CD4-positive, alpha-beta memory T cell (primary cell): ENCODE data around the gene DDA1. TPM values are rescaled to one million over a fixed set of nuclear protein-coding genes. Genes with fewer than 3 reads are reported as not detected.

Source experiments
- CTCF ChIA-PET: fragments of 350-600 bp; sonication (Branson Sonifier 250); formaldehyde crosslinking; loops from one replicate; lab custom pipeline; 2021; ENCODE audit warnings: inconsistent platforms; ENCODE audit not compliant: partially characterized antibody; lab: Charles Lee
- POLR2A ChIA-PET: fragments of 350-600 bp; sonication (Branson Sonifier 250); formaldehyde crosslinking; loops from one replicate; lab custom pipeline; 2021; ENCODE audit not compliant: partially characterized antibody; lab: Charles Lee
- DNase-seq, 5 donors: peaks; one replicate each; pipeline versions ENCODE4 v3.0.0 to v3.0.0-alpha.2; 2020 to 2022; ENCODE audit warnings: mixed read lengths in 1 of 5
- H3K27ac ChIP-seq: one replicate; pipeline ENCODE4 v1.7.0; 2013; ENCODE audit warnings: low read depth, low read length
- H3K27me3 ChIP-seq: 2 replicates; pipeline ENCODE4 v1.7.0; 2013; ENCODE audit warnings: mild to moderate bottlenecking, low read length, moderate library complexity; ENCODE audit not compliant: insufficient read depth
- H3K36me3 ChIP-seq: 2 replicates; pipeline ENCODE4 v1.7.0; 2013; ENCODE audit warnings: mild to moderate bottlenecking, low read length, moderate library complexity; ENCODE audit not compliant: insufficient read depth
- H3K4me1 ChIP-seq: 2 replicates; pipeline ENCODE4 v1.7.0; 2013; ENCODE audit warnings: mild to moderate bottlenecking, low read length, moderate library complexity; ENCODE audit not compliant: insufficient read depth
- H3K4me3 ChIP-seq, 2 donors: one replicate each; pipeline ENCODE4 v1.7.0; 2013; ENCODE audit warnings: low read length in 2 of 2, mild to moderate bottlenecking in 1 of 2
- H3K9me3 ChIP-seq, 2 donors: one replicate each; pipeline ENCODE4 v1.7.0; 2013; ENCODE audit warnings: low read length in 2 of 2, control low read depth in 1 of 2; ENCODE audit not compliant: control insufficient read depth in 1 of 2
- H3K27ac Mint-ChIP-seq, 7 donors: one replicate each; pipeline ENCODE4 v1.8.0; 2020 to 2021; ENCODE audit warnings: mixed read lengths in 7 of 7, mild to moderate bottlenecking in 6 of 7, inconsistent platforms in 3 of 7, moderate library complexity in 3 of 7
- H3K27me3 Mint-ChIP-seq, 2 donors: one replicate each; pipeline ENCODE4 v1.8.0; 2020 to 2021; ENCODE audit warnings: mixed read lengths in 2 of 2
- H3K36me3 Mint-ChIP-seq, 2 donors: one replicate each; pipeline ENCODE4 v1.8.0; 2020 to 2021; ENCODE audit warnings: mixed read lengths in 2 of 2, inconsistent platforms in 1 of 2, mild to moderate bottlenecking in 1 of 2
- H3K4me1 Mint-ChIP-seq, 4 donors: one replicate each; pipeline ENCODE4 v1.8.0; 2020 to 2021; ENCODE audit warnings: mixed read lengths in 4 of 4, mild to moderate bottlenecking in 1 of 4
- H3K4me3 Mint-ChIP-seq, 8 donors: one replicate each; pipeline ENCODE4 v1.8.0; 2020 to 2021; ENCODE audit warnings: mixed read lengths in 8 of 8, mild to moderate bottlenecking in 7 of 8, moderate library complexity in 6 of 8, inconsistent platforms in 3 of 8
- H3K9me3 Mint-ChIP-seq, 8 donors: one replicate each; pipeline ENCODE4 v1.8.0; 2020 to 2021; ENCODE audit warnings: mixed read lengths in 8 of 8, mild to moderate bottlenecking in 5 of 8, inconsistent platforms in 3 of 8, moderate library complexity in 1 of 8
- intact Hi-C: fragments of 100-400 bp; cut with micrococcal nuclease; formaldehyde crosslinking; loops from one replicate; pipeline ENCODE4 v1.15.1; 2023
- polyA plus RNA-seq, 2 donors: library from polyadenylated mRNA; unstranded; fragments of 300-500 nt; fragmentation: Illumina TruSeq; gene quantifications; one replicate each; pipeline ENCODE4 v1.2.3, GENCODE V29; 2021
- total RNA-seq, 2 experiments: library from RNA; stranded (reverse); gene quantifications; one replicate each; pipeline ENCODE4 v1.2.3, GENCODE V29; 2021

DDA1 gene
- total and polyA plus RNA-seq, 4 experiments from 2014 or later, result 31.6 to 42.6 (median 39.5) TPM

- H3K36me3 Mint-ChIP-seq, result peaks cover 7 to 8% of the 10 kb centered on the region in 2 donors
- Histone ChIP-seq H3K4me1 (peaks cover 11% of the 10 kb centered on the region), H3K9me3 (no peaks in the 10 kb centered on the region), H3K36me3 (peaks cover 6% of the 10 kb centered on the region), H3K4me3 (no peak overlapping the region), H3K27ac (no peak overlapping the region), H3K27me3 (no peaks in the 10 kb centered on the region)
- ChIA-PET POLR2A (interaction anchor here (1.5 to 3.7 kb wide), 2 partner anchors 8 to 16 kb away, joined by 4 to 10 read pairs; partner anchors contain the start of gene DDA1), CTCF (no interaction called here)
- no peak for DNase-seq
- peak overlapping the region in 1 of 7 donors; percentile 68 for H3K27ac Mint-ChIP-seq
- H3K4me1 Mint-ChIP-seq, result peaks cover 2 to 18% (median 8%) of the 10 kb centered on the region in 4 donors
- no peaks in the 10 kb centered on the region for H3K9me3 Mint-ChIP-seq
- intact Hi-C loops, result no loop called here
- peak overlapping the region in 1 of 8 donors; percentile 36 for H3K4me3 Mint-ChIP-seq
- H3K27me3 Mint-ChIP-seq, result no peaks in the 10 kb centered on the region
Observed at GRCh38 chr19:17325133-17325532, 15.8 kb downstream of the DDA1 start.

DNA sequence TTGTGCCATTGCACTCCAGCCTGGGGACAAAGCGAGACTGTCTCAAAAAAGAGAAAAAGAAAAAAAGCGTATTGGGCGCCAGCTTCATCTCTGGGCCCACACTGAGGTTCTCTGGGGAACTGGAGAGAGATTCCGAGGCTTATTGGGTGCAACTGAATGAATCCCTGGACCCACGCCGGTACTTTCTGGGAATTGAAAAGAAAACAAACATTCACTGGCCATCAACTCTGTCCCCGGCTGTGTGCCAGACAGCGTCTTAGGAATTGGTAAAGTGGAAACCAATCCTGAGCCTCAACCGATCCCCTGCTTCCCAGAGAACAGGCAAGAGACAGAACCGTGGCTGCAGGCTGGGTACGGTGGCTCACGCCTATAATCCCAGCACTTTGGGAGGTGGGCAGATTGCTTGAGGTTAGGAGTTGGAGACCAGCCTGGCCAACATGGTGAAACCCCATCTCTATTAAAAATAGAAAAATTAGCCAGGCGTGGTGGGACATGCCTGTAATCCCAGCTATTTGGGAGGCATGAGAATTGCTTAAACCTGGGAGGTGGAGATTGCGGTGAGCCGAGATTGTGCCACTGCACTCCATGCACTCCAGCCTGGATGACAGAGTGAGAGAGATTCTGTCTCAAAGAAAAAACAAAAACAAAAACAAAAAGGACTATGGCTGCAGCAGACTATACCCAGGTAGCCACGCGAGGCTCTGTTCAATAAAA is 16.7 kb downstream of the DDA1 start:
- Mint-ChIP-seq H3K27ac (peak overlapping the region in 3 of 7 donors; percentile 22 to 68 (median 60)), H3K4me3 (peak overlapping the region in 5 of 8 donors; percentile 1 to 51 (median 21)), H3K4me1 (peaks cover 2 to 23% (median 12%) of the 10 kb centered on the region in 4 donors), H3K27me3 (no peaks in the 10 kb centered on the region), H3K36me3 (peaks cover 5 to 6% of the 10 kb centered on the region in 2 donors), H3K9me3 (no peaks in the 10 kb centered on the region)
- no peak overlapping the region for H3K27ac ChIP-seq
- no peaks in the 10 kb centered on the region for H3K27me3 ChIP-seq
- H3K4me3 ChIP-seq, result no peak overlapping the region
- no peaks in the 10 kb centered on the region for H3K9me3 ChIP-seq
- intact Hi-C loops, result no loop called here
- peaks cover 11% of the 10 kb centered on the region for H3K4me1 ChIP-seq
- POLR2A ChIA-PET, result interaction anchor here (0.7 to 3.7 kb wide), 3 partner anchors 9 to 17 kb away, joined by 3 to 10 read pairs (median 4); partner anchors contain the start of genes ANO8 and DDA1
- CTCF ChIA-PET, result interaction anchor here (0.6 kb wide), 1 partner anchor 19 kb away, joined by 3 read pairs; no protein-coding TSS in a partner anchor
- DNase-seq, result no peak
- H3K36me3 ChIP-seq, result no peaks in the 10 kb centered on the region

- no peaks in the 10 kb centered on the region for H3K27me3 Mint-ChIP-seq
- Histone ChIP-seq H3K4me1 (peaks cover 11% of the 10 kb centered on the region), H3K9me3 (no peaks in the 10 kb centered on the region), H3K27me3 (no peaks in the 10 kb centered on the region), H3K27ac (no peak overlapping the region), H3K4me3 (no peak overlapping the region), H3K36me3 (no peaks in the 10 kb centered on the region)
- H3K36me3 Mint-ChIP-seq, result peaks cover 5 to 6% of the 10 kb centered on the region in 2 donors
- peaks cover 2 to 23% (median 12%) of the 10 kb centered on the region in 4 donors for H3K4me1 Mint-ChIP-seq
- CTCF ChIA-PET, result interaction anchor here (0.7 kb wide), 1 partner anchor 20 kb away, joined by 5 read pairs; no protein-coding TSS in a partner anchor
- peak overlapping the region in 5 of 8 donors; percentile 4 to 73 (median 61) for H3K4me3 Mint-ChIP-seq
- POLR2A ChIA-PET, result interaction anchor here (0.9 to 3.7 kb wide), 4 partner anchors 9 to 72 kb away, joined by 3 to 10 read pairs (median 3); partner anchors contain the start of gene DDA1
- DNase-seq, result no peak
- H3K27ac Mint-ChIP-seq, result peak overlapping the region in 2 of 7 donors; percentile 23 to 46
- no peaks in the 10 kb centered on the region for H3K9me3 Mint-ChIP-seq
- intact Hi-C loops, result no loop called here
Observed at GRCh38 chr19:17326595-17326966, 17.2 kb downstream of the DDA1 start.

DNA sequence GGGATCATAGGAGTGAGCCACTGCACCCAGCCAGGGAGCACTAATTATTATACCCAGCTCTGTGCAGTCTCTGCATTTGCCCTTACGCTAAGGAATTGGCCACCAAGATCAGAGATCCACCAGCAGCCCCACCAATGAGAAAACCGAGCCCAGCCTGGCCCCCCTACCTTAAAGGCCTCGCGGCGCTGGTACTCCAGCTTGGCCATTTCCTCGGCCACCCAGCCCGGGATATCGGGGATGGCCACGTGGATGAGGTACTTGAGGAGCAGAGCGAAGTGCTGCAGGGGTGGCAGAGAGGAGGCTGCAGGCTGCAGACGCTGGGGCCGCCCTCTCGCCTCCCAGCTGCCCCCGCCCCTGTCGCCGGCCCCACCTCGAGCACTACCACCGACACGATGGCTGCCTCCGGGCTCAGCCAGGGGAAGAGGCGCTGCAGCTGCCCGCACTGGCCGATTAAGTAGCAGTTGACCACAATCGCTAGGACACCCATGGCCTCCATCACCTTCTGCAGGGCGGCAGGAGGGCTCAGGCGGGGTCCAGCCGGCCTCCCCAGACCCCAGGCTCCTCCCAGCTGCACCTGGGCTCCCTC is 17.8 kb downstream of the DDA1 start:
- CTCF ChIA-PET, result interaction anchor here (0.7 kb wide), 1 partner anchor 20 kb away, joined by 5 read pairs; no protein-coding TSS in a partner anchor
- H3K27ac ChIP-seq, result no peak overlapping the region
- H3K4me1 Mint-ChIP-seq, result peaks cover 2 to 23% (median 12%) of the 10 kb centered on the region in 4 donors

GRCh38 chr19:17327654-17328516 is 18.5 kb downstream of the DDA1 start:
- peak overlapping the region in 6 of 7 donors; percentile 27 to 91 (median 66) for H3K27ac Mint-ChIP-seq
- CTCF ChIA-PET, result no interaction called here
- peaks cover 16% of the 10 kb centered on the region for H3K4me1 ChIP-seq
- H3K27me3 Mint-ChIP-seq, result no peaks in the 10 kb centered on the region
- POLR2A ChIA-PET, result interaction anchor here (0.9 to 1.9 kb wide), 6 partner anchors 9 to 251 kb away, joined by 3 to 12 read pairs (median 6); partner anchors contain the start of genes DDA1 and GTPBP3
- H3K9me3 ChIP-seq, result no peaks in the 10 kb centered on the region
- no peaks in the 10 kb centered on the region for H3K27me3 ChIP-seq
- no peaks in the 10 kb centered on the region for H3K9me3 Mint-ChIP-seq
- peak overlapping the region; percentile 74 to 87 (median 82) for H3K4me3 Mint-ChIP-seq
- peak overlapping the region in 1 of 2 donors; percentile 29 for H3K4me3 ChIP-seq
- intact Hi-C loops, result loop anchor here (1.0 kb wide), 1 partner anchor 23 kb away; the partner anchor contains the start of gene MRPL34
- H3K36me3 Mint-ChIP-seq, result no peaks in the 10 kb centered on the region
- peaks cover 0 to 23% (median 13%) of the 10 kb centered on the region in 4 donors for H3K4me1 Mint-ChIP-seq
- no peaks in the 10 kb centered on the region for H3K36me3 ChIP-seq
- H3K27ac ChIP-seq, result peak overlapping the region; percentile 67
- DNase-seq, result peak; percentile 39 to 69 (median 54)

More for the DNA sequence above, 17.8 kb downstream of the DDA1 start:
- POLR2A ChIA-PET, result interaction anchor here (0.9 to 1.9 kb wide), 5 partner anchors 8 to 71 kb away, joined by 3 to 12 read pairs (median 5); partner anchors contain the start of genes DDA1 and GTPBP3
- Mint-ChIP-seq H3K27ac (peak overlapping the region in 3 of 7 donors; percentile 23 to 46 (median 43)), H3K4me3 (peak overlapping the region in 6 of 8 donors; percentile 8 to 87 (median 64)), H3K27me3 (no peaks in the 10 kb centered on the region), H3K9me3 (no peaks in the 10 kb centered on the region), H3K36me3 (peaks cover 5 to 6% of the 10 kb centered on the region in 2 donors)
- no peak for DNase-seq
- no peak overlapping the region for H3K4me3 ChIP-seq
- H3K27me3 ChIP-seq, result no peaks in the 10 kb centered on the region
- no peaks in the 10 kb centered on the region for H3K36me3 ChIP-seq
- no peaks in the 10 kb centered on the region for H3K9me3 ChIP-seq
- intact Hi-C loops, result no loop called here
- peaks cover 11% of the 10 kb centered on the region for H3K4me1 ChIP-seq

GRCh38 chr19:17328517-17329365 is 19.4 kb downstream of the DDA1 start:
- H3K27me3 Mint-ChIP-seq, result no peaks in the 10 kb centered on the region
- Histone ChIP-seq H3K27me3 (no peaks in the 10 kb centered on the region), H3K9me3 (no peaks in the 10 kb centered on the region), H3K27ac (peak overlapping the region; percentile 67), H3K36me3 (no peaks in the 10 kb centered on the region), H3K4me3 (peak overlapping the region in 1 of 2 donors; percentile 29), H3K4me1 (peaks cover 21% of the 10 kb centered on the region)
- no peaks in the 10 kb centered on the region for H3K9me3 Mint-ChIP-seq
- CTCF ChIA-PET, result no interaction called here
- H3K4me3 Mint-ChIP-seq, result peak overlapping the region; percentile 16 to 87 (median 62)
- peak; percentile 30 to 61 (median 37) for DNase-seq
- H3K36me3 Mint-ChIP-seq, result no peaks in the 10 kb centered on the region
- H3K4me1 Mint-ChIP-seq, result peaks cover 3 to 28% (median 15%) of the 10 kb centered on the region in 4 donors
- H3K27ac Mint-ChIP-seq, result peak overlapping the region in 2 of 7 donors; percentile 73 to 74
- intact Hi-C loops, result loop anchor here (1.0 kb wide), 1 partner anchor 23 kb away; the partner anchor contains the start of gene MRPL34
- POLR2A ChIA-PET, result interaction anchor here (0.9 to 1.9 kb wide), 6 partner anchors 9 to 252 kb away, joined by 3 to 12 read pairs (median 6); partner anchors contain the start of genes DDA1 and GTPBP3
